ENCODE results near the gene PABPN1L.
A peak's percentile ranks its signal among the peaks of the same experiment; 100 is the strongest.

Gene PABPN1L

DNA sequence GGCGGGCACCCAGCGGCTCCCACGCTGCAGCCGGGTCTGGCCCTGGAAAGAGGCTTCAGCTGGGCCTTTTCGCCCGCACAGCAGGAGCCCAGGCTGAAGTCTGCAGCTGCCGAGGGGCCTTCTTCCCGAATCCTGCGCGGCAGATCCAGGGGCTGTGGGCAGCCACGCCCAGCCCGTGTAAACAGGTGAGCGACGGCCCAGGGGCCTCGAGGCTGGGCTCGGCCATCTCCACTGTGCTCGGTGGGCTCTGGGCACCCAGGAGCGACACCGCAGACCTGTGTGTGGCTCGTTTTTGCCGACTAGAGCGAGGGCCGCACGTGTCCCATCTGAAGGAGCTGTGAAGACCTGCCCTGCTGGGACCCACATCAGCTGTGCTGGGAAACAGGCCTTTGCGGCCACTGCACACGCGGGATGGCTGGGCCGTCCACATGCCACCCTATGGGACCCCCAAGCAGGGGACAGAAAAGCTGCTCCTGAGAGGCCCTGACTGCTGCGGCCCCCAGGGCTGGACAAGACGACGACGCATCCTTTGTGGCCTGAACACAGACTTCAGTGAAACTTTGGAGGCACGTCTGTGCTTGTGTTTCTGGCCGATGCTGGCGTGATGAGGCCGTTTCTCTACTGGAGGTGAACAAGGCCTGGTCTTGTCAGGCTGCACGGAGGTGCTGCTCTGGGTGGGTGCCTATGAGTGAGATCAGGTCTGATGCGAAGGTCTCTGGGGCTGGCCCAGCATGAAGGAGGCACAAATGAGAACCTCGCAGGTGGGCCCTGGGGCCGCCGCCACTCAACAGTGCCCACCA, 49.5 kb downstream of the PABPN1L start:
- no peak overlapping the region for H3K4me3 ChIP-seq (ENCODE audit: low read depth, low read length)
- TF ChIP-seq, protein P1, sequence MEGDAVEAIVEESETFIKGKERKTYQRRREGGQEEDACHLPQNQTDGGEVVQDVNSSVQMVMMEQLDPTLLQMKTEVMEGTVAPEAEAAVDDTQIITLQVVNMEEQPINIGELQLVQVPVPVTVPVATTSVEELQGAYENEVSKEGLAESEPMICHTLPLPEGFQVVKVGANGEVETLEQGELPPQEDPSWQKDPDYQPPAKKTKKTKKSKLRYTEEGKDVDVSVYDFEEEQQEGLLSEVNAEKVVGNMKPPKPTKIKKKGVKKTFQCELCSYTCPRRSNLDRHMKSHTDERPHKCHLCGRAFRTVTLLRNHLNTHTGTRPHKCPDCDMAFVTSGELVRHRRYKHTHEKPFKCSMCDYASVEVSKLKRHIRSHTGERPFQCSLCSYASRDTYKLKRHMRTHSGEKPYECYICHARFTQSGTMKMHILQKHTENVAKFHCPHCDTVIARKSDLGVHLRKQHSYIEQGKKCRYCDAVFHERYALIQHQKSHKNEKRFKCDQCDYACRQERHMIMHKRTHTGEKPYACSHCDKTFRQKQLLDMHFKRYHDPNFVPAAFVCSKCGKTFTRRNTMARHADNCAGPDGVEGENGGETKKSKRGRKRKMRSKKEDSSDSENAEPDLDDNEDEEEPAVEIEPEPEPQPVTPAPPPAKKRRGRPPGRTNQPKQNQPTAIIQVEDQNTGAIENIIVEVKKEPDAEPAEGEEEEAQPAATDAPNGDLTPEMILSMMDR (IDR thresholded peaks at IDR 0.05; ENCODE audit: insufficient read depth, low read depth, low read length, missing control alignments), result no peak
- no peak for DNase-seq (ENCODE audit: low read depth)

- peak; percentile 67 for DNase-seq (ENCODE audit: low read depth)
- TF ChIP-seq, protein P1 (IDR thresholded peaks at IDR 0.05; ENCODE audit: insufficient read depth, low read depth, low read length, missing control alignments), result peak; percentile 85
Observed at GRCh38 chr16:88815901-88816589, 50.4 kb downstream of the PABPN1L start.

DNA sequence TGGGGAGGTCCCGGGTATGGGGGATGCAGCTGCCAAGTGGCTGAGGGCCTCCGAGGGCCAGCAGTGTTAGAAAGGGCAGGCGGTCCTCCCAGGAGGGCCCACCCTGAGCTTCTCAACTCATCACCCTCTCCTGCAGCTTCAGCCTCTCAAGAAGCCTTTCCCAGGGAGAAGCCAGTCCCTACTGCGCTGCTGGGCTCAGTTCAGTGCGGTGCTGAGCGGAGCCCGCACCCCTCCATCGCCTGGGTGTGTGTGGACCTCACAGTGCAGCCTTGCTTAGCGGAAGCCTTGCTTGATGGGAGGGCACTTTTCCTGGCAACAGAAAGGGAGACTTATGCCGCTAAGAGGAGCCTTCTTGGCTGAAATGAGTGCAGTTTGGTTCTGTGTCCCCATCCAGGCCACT, 51.2 kb downstream of the PABPN1L start:
- H3K4me3 ChIP-seq (ENCODE audit: low read depth, low read length), result no peak overlapping the region
- TF ChIP-seq, protein P1 (IDR thresholded peaks at IDR 0.05; ENCODE audit: insufficient read depth, low read depth, low read length, missing control alignments), result no peak
- DNase-seq (ENCODE audit: low read depth), result no peak

More at GRCh38 chr16:88815901-88816589, 50.4 kb downstream of the PABPN1L start:
- no peak overlapping the region for H3K4me3 ChIP-seq (ENCODE audit: low read depth, low read length)

DNA sequence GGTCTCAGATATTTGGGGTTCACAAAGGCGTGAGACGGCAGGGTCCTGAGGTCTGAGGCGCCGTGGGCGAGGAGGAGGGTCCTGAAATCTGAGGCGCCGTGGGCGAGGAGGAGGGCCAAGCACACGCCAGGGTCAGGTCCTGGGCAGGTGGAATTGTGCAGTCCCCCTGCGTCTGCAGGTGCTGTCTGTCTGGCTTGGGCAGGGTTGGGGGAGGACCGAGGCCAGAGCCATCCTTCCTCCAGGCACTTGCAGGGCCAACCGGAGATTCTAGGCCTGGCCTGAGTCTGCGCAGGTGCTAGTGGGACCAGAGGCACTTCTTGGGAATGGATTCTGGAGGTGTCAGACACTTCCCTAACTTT, 52.3 kb downstream of the PABPN1L start:
- no peak for DNase-seq (ENCODE audit: low read depth)
- TF ChIP-seq, protein P1 (IDR thresholded peaks at IDR 0.05; ENCODE audit: insufficient read depth, low read depth, low read length, missing control alignments), result no peak
- no peak overlapping the region for H3K4me3 ChIP-seq (ENCODE audit: low read depth, low read length)

Data from GM12865 (cell line).